HG03575 (cell line): Measurements from ENCODE around the gene TMED4.
"Not testable (repeated sequence)": the region's sequence is repeated elsewhere in the genome, so short reads cannot be mapped to it uniquely, and the experiment has no call there.

Experiments
- ATAC-seq: cut with Tn5 transposase; IDR thresholded peaks from one replicate; pipeline ENCODE4 v1.9.1; 2021; ENCODE audit not compliant: unreplicated experiment, insufficient number of reproducible peaks, low FRiP score; ENCODE audit errors: extremely low read depth

TMED4 gene

DNA sequence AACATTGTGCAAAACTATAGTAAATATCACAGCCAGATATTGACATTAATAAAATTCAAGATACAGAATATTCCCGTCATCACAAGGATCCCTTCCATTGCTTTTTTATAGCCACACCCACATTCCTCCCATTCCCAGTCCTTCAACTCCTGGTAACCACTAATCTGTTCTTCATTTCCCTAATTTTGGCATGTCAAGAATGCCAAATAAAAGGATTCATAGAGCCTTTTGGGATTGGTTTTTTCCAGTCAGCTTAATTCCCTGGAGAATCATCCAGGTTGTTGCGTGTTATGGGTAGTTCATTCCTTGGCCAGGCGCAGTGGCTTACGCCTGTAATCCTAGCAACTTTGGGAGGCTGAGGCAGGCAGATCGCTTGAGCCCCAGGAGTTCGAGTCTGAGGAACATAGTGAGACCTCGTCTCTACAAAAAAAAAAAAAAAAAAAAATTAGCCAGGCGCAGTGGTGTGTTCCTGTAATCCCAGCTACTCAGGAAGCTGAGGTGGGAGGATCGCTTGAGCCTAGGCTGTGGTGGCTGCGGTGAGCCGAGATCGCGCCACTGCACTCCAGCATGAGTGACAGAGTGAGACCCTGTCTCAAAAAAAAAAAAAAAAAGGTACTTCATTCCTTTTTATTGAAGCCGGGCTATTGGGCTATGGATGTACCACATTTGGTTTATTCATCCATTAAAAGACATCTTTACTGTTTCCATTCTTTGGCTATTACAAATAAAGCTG, 27.1 kb upstream of the TMED4 start:
- no peak for ATAC-seq

DNA sequence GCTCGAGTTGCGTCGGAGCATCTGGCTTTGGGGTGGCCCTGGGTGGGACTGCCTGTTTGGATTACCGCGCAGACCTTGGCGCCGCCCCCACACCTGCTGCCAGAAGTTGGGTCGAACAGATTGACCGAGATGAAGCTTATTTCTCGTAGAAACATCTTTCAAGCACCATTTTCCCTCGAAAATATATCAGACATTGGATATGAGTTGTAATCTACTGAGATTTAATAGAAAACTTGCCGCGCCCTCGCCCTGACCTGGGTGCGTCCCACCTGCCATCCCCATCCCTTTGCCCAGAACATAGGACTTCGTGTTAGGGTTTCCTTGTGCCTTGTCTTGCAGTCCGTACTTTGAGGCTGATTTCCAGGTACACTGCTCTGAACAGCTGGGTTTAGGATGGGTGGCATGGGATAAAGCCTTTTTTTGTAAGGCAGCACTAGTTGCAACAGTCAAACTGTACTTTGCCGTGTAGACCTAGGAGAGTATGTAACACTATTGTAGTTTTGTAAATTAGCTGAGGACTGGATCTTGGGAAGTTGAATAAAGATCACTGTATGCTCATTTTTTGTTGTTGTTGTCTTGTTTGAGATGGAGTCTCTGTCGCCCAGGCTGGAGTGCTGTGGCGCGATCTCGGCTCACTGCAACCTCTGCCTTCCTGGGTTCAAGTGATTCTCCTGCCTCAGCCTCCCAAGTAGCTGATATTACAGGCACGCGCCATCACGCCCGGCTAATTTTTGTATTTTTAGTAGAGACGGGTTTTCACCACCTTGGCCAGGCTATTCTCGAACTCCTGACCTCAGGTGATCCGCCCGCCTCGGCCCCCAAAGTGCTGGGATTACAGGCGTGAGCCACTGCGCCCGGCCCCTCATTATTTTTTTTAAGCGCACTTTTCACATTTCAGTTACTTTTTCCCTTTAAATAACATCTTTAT, 25.4 kb upstream of the TMED4 start:
- no peak for ATAC-seq

DNA sequence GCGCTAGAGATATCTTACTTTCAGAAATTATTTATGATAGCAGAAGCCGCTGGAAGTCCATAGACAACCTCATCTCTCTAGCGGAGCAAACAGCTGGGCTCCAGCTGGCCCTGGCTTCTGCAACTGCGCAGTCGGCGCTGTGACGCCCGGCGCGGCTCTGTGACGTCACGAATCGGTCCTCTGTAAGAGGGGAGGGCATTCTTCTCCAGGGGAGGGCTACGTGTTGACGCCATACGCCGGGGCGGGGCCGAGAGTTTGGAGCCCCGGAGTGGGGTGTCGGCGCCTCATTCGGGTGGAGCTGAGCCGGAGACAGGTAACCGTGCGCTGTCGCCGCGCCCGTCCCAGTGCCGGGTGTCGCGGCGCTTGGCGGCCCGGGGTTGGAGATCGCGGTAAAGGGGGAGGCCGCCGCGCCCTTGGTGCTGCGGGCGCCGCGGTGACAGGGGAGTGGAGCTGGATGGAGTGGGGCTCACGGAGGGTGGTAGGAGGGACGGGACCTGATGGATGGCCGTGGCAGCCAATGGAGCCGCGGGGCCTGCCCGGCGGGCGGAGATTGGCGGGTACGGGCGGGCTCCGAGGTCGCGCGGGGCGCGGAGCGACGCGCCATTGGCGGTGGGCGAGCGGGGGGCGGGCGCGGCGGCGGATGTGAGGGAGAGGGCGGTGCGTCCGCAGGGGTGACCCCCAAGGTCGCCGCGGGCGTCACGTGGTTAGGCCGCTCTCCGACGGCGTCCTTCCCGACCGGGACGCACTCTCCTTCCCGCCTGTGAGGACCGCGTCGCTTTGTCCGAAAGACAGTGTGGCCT, 24.5 kb upstream of the TMED4 start, which contains the start of gene OGDH:
Gene OGDH, plus strand, starts transcription at position 287 of the 800 bp plus-strand sequence. CDS start 17,717 bp downstream, outside the sequence.
- peak; percentile 74 for ATAC-seq

DNA sequence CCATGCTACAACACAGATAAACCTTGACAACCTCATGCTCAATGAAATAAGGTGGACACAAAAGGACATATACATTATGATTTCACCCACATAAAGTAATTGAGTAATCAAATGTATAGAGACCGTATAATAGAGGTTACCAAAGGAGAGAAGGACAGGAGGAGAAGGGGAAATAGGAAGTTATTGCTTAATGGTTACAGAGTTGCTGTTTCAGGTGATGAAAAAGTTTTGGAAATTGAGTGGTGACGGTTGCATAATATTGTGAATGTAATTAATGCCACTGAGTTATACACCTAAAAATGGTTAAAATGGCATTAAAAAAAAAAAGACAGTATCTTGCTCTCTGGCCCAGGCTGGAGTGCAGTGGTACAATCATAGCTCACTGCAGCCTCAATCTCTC, 22.9 kb upstream of the TMED4 start:
- no peak for ATAC-seq

DNA sequence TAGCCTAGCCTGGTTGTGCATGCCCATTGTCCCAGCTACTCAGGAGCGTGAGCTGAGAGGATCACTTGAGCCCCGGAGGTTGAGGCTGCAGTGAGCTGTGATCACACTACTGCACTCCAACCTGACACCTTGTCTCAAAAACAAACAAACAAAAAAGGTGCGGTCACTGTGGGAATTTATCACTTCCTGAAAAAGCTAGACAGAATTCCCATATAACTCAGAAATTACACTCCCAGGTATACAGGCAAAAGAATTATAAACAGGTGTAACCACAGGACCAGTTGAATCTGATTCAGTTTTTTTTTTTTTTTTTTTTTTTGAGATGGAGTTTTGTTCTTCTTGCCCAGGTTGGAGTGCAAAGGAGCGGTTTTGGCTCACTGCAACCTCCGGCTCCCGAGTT, 21.2 kb upstream of the TMED4 start:
- no peak for ATAC-seq

DNA sequence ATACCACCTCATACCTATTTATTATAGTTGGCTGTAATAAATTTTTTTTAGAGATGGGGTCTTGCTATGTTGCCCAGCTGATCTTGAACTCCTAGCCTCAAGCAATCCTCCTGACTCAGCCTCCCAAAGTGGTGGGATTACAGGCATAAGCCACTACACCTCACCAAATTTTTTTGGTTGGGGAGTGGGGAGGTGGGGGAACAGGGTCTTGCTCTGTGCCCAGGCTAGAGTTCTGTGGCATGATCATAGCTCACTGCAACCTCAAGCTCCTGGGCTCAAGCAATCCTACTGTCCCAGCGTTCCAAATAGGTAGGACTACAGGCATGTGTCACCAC, 20.5 kb upstream of the TMED4 start:
- no peak for ATAC-seq

DNA sequence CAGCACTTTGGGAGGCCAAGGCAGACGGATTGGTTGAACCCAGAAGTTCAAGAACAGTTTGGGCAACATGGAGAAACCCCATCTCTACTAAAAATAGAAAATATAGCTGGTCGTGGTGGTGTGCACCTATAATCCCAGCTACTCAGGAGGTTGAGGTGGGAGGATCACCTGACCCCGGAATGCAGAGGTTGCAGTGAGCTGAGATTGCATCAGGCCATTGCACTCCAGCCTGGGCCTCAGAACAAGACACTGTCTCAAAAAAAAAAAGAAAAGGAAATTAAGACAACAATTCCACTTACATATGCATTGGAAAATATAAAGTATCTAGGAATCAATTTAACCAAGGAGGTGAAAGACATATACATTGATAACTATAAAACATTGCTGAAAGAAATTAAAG, 17.2 kb upstream of the TMED4 start:
- ATAC-seq = no peak

DNA sequence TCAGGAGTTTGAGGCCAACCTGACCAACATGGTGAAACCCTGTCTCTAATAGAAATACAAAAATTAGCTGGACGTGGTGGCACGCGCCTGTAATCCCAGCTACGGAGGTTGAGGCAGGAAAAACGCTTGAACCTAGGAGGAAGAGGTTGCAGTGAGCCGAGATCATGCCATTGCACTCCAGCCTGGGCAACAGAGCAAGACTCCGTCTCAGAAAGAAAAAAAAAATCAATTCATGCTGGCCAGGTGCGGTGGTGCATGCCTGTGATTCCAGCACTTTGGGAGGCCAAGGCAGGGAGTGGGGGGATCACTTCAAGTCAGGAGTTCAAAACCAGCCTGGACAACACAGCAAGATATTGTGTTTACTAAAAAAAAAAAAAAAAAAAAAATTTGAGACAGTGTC, 15.2 kb upstream of the TMED4 start:
- not testable (repeated sequence) for ATAC-seq

DNA sequence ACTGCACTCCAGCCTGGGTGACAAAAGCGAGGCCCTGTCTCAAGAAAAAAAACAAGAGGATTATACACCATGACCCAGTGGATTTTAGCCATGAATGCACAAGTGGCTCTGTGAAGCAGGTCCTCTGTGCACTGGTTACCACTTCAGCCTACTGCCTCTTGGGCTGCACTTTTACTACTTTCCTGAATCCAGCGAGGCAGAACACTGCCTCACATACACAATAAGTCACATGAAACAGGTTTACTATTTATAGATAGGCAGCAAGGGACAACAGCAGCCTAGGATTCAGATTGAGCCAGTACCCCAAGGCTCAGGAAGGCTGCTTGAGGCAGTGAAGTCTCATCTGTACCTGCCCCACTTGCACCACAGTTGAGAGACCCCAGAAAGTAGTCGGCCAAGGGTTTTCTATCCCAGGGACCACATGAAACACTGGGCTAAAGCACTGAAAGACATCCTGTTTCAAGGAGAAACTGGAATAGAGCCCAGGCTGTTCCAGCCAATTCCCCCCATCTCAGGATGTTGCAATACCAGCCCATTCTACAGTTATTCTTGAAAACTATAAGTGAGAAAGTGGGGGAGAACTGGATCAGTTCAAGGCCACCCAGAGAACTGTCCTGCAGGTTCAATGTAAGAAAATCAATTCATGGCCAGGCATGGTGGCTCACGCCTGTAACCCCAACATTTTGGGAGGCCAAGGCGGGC, 14.1 kb upstream of the TMED4 start:
- no peak for ATAC-seq

DNA sequence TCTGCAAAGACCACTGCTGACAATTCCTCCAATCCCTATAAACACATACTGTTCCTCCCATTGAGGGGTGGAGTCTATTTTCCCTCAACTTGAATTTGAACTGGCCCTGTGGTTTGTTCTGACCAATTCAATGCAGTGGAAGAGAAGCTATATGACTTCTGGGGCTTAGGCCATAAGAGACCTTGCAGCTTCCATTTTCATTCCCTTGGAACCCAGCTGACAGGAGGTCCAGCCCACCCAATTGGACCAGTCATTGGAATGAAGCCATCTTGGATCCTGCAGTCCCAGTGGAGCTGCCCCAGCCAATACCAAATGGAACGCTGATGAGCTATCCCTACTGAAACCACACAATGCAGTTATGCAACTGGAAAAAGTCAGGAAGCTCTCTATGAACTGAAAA, 8.9 kb upstream of the TMED4 start:
- no peak for ATAC-seq

DNA sequence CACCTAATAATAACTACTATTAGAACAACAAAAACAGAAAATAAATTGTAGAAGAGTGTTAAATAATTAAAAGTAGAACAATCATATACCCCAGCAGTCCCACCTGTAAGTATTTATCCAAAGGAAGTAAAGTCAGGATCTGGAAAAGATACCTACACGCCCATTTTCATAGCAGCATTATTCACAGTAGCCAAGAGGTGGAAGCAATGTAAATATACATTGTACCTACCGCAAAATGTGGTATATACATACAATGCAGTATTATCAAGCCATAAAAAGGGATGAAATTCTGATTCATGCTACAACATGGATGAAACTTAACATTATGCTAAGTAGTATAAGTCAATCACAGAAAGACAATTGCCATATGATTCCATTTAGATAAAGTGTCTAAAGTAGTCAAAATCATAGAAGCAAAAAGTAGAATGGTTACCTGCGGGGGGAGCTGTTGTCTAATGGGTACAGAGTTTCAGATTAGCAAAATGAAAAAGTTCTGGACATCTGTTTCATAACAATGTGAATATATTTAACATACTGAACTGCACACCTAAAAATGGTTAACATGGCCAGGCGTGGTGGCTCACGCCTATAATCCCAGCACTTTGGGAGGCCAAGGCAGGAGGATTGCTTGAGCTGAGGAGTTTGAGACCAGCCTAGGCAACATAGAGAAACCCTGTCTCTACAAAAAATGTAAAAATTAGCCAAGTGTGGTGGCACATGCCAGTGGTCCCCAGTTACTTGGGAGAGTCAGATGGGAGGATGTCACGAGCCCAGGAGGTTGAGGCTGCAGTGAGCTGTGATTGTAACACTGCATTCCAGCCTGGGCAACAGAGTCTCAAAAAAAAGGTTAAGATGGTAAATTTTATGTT, 6.0 kb upstream of the TMED4 start:
- ATAC-seq = no peak

DNA sequence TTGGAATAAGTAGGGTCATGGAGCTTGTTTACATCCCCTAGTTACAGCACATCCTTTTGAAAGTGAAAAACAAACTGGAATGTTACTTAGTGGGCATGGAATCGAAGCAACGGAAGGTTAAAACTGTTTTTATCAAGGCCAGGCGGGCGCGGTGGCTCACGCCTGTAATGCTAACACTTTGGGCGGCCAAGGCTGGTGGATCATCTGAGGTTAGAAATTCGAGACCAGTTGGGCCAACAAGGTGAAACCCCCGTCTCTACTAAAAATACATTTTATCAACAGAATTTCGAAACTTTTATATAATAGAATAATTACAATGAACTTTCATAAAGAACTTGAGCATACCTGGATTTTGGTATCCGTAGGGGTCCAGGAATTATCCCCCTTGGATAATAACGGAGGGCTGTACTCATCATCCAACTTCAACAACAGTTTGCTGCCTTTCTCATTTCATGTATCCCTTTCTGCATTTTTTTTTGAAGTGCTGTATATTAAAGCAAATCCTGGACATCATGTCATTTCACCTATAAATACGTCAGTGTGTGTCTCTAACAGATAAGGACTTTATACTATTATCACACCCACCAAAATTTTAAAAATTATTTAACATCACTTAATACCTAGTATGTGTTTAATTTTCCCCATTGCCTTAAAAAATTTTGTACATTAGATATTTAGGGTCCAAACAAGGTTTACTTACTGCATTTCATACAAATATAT, 1.3 kb upstream of the TMED4 start:
- no peak for ATAC-seq

DNA sequence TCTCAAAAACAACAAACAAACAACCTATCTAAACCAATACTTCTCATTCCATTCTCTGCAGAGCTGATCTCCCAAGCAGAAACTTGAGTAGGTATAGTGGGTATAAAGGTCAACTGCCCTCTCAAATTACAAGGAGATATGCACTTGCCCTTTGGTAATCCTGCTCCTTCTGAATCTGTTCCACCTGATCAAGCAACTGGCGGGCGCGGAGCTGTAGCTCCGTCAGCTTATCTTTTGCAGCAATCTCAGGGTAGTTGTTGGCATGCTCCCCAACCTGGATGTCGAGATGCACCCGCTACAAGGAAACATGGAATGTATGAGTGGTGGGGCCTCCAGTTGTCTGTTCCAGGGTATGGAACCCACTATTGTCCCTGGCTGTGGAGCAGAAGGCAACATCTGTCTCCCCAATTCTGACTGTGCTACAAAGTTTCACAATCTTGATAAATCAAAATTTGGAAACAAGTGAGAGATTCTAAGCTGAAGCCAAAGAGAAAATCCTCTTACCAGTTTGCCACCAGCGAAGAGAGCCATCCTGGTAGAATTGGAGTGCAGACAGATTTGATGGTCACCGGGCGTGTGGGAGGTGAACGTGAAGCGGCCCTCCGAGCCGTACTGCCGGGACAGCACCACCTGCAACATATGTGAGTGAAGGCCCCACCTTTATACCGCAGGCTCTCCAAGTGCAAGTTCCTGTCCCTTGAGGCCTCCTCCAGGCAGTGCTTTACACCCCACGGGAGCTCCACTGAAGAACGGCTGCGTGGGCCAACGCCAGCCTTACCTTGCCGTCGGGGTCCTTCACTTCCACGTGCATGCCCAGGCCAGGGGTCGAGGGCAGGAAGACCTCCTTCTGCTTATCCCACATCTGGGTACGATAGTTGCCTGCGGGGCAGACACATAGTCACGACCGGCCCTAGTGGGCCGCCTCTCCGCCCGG, 819 bp downstream of the TMED4 start:
- peak; percentile 25 for ATAC-seq

DNA sequence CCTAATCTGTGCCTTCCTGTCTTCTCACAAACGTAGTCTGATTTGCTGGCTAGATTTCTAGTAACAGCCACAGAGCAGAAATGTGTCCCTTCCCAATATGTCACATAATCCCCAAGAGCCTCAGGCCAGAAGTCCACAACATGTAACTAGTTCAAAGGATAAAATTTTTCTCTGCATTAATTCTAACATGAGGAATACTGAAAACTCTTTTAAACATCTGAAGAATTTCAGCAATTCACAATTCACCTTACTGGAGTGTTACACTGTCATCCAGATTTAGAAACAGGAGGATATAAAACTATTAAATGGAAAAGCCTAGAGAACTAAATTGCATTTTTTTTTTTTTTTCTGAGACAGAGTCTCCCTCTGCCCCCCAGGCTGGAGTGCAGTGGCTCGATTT, 5.8 kb downstream of the TMED4 start:
- no peak for ATAC-seq

DNA sequence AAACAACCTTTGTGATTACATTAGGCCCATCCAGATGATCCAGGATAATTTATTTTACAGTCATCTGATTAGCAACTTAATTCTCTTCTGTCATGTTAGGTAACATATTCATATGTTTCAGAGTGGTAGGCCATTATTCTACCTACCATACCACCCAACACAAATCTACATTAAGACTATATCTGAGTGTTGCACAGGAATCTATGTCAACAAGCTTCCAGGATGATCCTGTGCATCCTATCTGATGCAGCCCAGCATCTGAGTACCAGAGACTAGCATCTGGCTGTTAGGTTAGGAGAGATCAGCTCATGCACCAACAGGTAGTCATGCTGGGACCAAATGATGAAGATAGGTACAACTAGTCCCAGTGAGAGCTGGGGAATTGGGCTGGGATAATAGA, 7.0 kb downstream of the TMED4 start:
- no peak for ATAC-seq

DNA sequence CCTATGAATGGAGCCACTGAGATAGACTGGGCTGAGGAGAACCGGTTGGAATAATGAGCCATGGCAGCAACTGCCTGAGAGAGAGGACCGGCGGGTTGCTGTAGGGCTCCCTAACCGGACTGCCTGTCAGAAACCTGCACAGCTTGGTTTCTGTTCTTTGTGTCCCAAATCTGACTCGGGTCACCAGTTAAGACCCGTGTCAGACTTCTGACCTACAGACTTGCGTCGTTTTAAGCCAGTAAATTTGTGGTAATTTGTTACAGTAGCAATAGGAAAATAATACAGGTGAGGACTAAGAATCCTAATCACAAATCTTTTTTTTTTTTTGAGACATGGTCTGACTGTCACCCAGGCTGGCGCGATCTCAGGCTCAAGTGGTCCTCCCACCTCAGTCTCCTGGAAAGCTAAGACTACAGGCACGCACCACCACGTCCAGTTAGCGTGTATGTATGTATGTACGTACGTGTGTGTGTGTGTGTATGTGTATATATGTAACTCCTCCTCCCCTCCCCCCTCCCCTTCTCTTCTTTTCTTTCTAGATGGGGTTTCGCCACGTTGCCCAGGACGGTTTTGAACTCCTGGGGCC, 7.7 kb downstream of the TMED4 start:
- no peak for ATAC-seq
